TTC549 (cell line): Measurements from ENCODE around the gene PPP1R3C.

ENCODE experiments used
- FAIRE-seq: peaks from 2 replicates; lab custom pipeline; 2012; peaks lifted over from hg19 to GRCh38; lab: Jason Lieb, UNC

PPP1R3C gene

DNA sequence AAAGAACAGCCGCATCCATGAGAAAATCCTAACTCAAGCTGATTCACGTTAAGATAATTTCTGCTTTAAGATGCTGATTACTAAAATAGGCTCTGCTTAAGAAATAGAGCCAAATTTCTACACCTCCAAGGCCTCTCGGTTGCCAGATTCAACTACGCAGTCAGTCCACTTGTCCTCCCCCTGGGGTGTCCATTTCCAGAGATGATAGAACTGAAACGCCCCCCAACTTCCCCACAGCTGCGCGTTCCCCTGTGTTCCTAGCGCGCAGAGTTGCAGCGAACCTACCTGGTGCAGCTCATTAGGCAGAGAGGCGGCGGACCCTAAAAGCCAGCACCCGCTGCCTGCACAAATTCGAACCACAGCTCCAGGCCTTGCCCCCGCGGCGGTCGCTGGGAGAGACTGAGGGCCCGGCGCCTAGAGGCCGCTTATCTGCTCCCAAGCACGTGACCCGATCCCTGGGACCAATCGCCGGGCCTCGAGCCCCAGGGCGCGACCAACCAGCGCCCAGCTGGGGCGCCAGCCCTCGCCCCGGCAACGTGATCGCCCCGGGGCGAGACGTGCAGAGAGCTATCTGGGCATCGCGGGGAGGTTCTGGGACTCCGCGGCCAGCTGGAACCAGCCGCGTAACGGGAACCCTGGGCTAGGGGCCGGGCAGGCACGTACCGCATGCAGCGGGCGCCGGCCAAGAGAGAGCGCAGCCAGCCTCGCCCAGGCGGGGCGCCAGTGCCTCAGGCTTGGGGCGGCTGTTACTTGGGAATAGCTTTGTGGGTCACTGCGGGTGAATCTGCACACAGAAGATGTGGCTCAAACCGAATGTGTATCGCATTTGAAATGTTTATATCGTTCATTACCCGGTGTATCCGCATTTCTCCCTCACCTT, at the start of gene PPP1R3C:
Gene PPP1R3C, minus strand, starts transcription at position 401 of the 880 bp plus-strand sequence. Its CDS starts 102 bp downstream, at position 299.
- no peak for FAIRE-seq

DNA sequence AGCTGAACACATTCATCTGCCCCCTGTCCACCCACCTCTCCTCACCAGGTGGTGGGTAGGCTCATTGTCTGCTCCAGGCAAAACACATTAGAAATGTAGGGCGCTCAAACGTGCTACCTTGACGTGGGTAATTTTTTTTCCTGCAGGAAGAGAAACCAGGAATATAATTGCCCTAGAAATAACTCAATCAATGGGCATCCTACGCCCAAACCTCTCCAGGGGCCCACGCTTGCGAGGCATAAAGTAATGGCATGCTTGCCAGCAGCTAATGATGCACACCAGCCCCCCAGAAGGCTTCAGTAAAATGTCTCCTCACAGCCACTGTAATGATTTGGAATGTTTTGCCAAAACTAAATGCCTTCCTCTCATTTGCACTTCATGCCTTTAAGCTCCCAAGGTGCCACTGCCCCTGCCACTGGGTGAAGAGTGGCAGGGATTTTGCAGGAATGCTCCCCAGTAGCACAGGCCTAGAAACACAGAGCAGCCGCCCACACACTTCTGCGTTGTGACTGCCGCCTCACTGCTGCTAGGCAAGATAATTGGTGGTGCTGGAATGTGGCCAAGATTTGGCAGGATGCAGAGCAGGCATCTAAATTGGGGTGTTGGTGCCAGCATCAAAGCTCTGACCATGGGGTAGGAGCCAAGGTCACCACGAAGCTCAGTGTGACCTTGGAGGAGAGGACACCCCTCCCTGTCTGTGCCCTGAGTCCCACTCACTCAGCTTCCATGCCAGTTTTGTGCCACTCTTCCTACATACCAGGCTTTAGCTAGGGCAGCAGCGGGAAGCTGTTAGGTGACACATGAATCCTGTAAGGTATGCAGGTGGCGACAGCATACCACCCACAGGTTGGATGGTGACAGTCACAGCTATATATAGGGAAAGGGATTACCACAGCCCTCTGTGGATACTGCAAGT, 48.7 kb upstream of the PPP1R3C start:
- FAIRE-seq = no peak

DNA sequence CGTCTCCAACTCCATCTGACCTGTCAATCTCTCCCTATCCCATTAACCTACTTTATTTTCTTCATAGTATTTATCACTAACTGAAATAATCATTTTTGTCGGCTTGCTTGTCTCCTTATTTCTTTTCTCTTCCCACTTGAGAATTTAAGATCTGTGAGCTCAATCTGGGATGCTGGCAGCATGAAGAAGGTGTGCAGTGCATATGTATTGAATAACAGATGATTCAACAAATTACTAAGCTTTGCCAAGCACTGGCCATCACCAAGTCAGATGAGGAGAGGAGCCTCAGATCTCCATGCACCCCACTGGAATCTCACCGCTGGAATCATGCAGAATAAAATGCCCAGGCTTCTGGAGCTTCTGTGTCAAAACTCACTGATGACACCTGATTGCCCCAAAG, 47.6 kb upstream of the PPP1R3C start:
- FAIRE-seq = no peak

DNA sequence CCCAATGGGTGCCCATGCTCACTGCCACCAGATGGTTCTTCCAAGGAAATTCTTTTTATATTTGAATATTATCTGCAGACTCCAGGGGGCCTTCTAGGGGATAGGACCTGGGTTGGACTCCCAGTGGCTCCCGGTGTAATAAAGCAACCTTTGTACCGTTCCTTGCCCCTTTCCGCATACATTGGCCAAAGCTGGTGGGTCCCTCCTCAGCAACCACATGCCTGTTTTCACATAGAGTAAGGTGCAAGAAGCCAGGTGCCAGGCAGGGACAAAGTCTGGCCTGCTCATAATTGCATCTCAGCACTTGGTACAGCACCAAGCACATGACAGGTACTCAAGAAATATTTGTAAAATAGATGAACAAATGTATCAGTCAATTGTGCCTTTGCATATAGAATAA, 46.4 kb upstream of the PPP1R3C start:
- FAIRE-seq = no peak

DNA sequence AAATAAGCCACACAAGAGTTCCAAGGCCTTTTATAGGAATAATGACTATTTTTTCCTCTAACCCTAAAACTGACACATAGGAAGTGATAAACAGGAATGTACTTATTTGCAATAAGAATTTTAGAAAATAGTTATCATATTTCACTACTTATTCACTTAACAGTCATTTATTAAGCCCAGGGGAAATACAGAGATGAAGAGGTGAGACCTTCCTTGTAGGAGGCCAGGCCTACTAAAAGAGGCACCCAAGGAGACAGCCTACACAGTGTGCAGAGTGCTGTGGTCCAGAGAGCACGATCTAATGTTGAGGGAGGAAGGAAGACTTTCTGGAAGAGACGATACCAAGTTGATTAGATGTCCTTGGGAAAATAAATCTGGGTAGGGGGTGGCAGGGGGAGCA, 45.0 kb upstream of the PPP1R3C start:
- no peak for FAIRE-seq

DNA sequence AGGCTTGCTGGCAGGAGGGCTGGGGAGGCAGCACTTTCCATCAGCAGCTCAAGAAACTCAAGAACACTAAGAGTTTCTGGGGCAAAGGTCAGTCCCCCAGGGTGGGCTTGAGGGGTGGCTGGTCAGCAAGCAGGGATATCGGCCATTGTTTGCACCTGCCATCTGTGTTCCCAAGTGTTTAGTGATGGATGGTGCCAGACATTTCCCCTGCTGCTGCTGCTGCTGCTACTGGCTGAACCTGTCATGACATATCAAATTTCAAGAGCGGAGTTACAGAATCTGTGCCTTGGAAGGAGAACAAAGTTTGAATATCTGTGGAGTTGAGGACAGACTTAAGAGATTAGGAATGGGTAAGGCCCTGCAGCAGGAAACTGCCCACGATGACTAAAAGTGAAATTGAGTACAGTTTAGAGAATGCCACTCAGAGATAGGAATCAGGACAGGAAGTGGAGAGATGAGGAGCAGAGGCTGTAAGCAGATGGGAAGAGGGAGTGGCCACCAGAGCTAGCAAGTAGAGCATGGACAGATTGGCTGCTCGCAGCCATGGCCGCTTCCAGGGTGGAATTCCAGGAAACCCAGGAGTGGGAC, 39.2 kb upstream of the PPP1R3C start:
- FAIRE-seq = no peak

DNA sequence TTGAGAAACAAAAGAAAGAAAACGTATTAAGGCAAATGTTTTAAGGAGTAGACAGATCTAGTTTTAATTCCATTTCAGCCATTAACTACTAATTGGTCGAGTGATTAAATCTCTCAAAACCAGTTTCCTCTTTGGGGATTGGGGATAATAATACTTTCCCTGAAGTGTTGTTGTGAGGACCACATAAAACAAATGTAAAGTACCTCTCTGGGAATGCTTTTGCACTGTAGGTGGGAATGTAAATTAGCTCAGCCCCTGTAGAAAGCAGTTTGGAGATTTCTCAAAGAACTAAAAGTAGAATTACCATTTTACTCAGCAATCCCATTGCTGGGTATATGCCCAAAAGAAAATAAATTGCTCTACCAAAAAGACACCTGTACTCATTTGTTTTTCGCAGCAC, 36.0 kb upstream of the PPP1R3C start:
- no peak for FAIRE-seq

DNA sequence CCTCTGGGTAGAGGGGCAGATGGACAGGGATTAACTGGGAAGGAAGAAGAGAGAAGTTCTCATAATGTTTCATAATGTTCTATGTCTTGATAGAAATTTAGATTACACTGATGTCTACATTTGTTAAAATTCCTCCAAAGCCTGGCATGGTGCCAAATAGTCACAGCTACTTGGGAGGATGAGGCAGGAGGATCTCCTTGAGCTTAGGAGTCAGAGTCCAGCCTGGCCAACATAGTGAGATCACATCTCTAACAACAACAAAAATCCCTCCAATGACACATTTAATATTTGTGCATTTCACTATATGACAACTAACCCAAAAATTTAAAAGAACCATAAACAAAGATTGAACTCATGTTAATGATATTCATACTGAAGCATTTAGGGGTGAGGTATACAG, 33.0 kb upstream of the PPP1R3C start:
- FAIRE-seq = no peak

DNA sequence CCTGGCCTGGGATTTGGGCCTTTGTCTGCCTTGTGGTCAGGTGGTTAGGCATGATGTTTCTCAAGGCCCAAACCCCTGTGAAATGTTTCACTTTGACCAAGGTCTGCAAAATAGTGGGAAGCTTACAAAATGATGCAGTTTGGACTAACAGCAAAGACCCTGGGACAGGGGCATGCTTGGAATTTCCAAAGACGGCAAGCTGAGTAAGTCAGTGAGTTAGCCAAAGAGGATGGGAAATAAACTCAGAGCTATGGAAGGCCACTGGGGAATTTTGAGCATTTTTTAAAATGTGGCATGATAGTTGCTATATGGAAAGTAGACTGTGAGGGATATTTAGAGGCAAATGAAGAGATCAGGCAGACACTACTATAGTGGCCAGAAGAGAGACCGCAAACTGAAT, 31.6 kb upstream of the PPP1R3C start:
- FAIRE-seq = no peak

DNA sequence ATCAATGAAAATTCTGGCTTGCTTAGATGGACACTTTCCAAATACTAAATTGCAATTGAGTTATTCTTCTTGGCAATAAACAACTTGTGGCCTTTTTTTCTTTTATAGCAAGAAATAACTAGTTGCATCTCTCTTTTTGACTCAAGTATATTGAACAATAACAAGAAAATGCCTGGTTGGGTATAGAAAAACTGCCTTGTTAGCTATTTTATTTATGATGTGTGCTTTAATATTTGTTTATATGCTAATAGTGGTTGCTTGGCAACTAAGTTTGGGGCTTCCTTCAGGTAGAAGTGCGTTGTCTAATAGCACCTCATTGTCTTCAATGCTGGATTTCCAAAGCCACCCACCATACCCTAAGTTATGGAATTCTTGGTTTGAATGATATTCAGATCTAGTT, 30.1 kb upstream of the PPP1R3C start:
- no peak for FAIRE-seq

DNA sequence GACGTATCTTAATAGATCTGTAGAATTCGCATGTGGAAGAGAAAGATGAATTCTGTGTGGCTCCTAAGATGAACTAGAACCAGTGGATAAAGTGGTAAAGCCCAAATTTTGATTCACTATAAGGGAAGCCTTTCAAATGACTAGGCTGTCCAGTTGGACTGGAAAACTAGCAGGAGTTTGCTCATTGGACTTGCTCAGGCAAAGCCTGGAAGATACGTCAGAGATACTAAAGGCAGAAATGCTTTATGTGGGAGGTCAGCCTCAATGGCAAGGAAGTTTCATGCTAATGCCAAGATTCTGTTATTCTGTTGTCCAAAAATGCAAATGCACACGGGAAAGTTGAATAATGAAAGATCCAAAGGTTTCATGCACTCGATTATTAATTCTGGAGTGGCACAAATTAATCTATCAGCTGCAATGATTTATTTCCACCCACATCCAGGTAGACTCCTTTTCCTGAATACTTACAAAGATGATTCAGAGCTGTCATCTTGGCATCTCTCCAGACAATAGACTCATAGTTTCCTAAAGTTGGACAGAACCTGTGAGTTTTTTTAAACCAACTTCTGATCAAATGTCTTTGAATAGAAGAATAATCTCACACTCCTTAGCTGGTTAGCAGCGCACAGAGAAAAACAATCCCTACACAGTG, 20.5 kb upstream of the PPP1R3C start:
- no peak for FAIRE-seq

DNA sequence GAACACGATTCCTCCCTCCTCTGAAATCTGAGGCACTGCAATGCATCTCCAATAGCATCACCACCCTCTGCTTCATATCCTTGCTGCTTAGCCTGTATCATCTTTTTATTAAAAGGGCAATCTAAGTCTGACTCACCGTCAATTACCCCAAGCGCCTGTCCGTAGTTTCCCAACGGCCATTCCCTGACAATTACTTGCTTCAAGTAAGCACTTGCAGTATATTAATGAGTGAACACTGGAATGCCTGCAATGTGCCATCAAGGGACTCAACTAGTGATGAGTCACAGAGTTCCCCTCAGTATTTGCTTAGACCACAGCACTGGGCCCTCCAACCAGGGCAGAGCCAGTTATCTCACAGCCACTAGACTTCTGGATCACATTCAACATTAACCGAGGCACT, 19.5 kb upstream of the PPP1R3C start:
- no peak for FAIRE-seq

DNA sequence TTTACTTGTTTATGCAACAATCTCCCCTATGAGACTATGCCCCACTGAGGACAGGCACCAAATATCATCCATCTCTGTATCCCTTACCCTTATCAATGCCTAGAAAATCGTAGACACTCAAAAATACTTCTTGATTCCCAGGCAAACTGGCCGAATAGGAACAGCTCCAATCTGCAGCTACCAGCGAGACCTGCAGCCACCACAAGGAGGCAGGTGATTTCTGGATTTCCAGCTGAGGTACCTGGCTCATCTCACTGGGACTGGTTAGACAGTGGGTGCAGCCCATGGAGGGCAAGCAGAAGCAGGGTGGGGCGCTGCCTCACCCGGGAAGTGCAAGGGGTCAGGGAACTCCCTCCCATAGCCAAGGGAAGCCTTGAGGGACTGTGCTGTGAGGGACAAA, 10.8 kb upstream of the PPP1R3C start:
- no peak for FAIRE-seq

DNA sequence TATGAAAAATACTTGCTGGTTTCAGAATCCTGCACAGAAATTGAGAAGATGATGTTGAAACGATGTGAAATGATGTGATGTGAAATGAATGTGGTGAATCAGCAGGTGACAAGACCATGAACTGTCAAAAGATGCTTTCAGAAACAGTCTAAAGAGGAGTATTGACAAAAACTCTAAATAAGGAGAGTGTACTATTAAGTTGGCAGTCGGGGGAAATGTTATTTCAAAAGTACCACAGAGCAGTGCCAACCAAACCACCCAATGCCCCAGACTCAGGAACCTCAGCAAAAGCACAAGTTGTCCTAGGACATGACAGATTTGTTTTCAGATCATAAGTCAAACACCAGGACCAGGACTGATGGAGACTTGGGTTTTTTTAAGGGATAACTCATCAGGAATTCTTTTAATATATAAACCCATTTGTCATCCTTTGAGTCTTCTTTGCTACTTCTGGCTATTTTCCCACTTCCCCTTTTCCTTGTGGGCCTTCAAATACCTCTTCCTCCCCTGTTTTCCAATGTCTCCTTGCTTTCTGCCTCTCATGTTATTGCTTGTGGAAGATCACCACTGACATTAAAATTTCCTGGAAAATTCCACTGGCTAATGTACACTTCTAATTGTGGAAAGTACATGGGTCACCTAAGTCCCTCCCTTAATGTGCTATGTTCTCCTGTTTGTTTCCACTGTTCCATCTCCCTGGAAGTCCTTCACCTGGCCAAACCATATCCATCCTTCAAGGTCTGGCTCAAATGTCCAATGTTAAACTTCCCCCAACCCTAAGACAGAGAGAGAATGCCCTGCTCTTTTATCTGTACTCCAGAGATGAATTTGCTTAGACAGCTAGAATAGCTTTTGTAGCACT, 10.2 kb upstream of the PPP1R3C start:
- FAIRE-seq = no peak

DNA sequence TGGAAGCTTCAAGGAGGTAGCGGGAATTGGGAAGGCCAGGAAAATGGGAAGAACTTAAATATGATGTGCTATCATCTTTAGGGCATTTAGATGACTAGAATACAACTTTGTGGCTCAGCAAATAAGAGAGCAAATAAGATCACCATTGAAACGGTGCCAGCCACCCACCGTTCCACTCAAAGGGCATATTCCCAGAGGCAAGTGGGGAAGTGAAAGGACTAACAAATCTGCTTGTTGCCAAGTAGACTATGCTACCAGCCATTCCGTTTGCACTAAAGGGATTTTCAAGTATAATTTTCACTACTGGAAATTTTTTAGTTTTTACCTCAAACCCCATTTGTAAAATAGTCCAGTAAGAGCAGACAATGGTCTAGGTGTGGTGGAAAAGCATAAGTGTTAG, 4.0 kb upstream of the PPP1R3C start:
- FAIRE-seq = no peak

DNA sequence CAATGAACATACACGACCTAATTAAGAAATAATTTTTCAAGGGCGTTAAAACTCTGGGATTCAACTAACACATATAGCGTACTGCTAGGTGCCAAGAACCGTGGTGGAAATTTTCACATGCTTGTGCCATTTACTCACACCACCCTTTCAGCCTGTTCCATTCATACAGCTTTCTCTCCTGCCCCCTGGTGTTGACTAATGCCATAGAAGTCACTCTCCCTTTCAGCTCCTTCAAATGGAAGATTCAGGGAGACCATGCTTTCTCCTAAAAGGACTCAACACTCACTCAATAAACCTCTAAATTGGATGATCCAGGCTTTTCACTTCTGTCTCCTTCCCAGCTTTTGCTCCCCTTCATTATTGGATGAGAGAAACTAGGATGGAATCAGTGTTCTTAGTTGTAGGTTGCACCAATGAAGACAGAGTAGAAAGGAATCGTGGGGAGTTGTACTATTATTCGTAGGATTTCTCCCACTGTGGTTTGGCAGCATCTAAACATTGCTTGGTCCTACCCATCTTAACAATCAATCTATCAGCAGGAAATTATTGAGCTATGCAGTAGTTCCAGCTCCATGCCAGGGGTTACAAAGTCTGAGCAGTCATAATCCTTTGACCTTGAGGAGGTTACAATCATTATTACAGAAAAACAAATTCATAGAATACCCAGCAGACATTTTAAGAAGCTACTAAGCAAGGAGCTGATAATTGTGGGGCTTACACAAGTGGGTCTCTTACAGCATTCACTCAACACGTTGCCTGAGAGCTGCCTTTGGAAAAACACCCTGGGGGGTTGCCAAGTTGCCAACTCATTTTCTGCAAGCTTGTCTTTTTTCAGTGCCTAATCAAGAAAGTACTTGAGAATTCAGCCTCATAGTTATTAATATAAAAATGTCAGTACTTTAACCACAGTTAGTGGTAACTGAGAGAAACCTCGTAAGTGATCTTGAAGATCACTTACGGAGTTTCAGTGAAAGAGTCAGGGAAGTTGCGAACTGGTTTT, 2.8 kb upstream of the PPP1R3C start:
- FAIRE-seq = no peak

DNA sequence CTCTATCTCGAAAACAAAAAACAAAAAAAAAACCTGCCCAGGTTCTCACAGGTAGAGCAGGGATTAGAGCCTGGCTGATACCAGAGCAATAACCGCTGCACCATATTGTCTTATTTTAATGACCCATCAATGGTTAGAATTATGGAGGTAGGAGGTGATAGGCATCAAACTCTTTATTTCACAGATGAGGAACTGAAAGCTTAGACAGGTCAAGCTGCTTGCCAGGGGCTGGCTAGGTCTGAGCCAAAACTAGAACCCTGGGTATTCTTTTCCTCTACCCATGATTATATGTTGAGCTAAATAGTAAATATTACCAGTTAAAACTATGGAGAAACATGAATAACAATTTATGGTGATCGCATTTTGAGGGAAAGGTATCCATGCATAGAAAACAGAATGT, 2.0 kb upstream of the PPP1R3C start:
- FAIRE-seq = no peak

DNA sequence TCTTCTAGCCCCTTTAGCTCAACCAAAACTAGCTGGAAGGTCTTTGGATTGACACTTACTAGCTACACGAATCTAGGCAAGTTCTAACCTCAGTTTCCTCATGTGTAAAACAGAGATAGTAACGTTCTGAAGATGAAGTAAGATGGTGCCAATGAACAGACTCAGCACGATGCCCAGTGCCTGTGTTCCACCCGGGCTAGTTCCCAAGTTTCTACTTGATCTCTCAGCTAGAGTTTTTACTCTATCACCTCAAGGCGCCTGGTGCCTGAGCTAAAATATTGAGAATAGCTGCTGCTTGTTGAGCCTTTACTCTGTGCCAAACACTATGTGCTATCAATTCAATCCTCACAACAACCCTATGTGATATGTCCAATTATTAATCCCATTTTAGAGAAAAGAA, 1.4 kb upstream of the PPP1R3C start:
- no peak for FAIRE-seq

DNA sequence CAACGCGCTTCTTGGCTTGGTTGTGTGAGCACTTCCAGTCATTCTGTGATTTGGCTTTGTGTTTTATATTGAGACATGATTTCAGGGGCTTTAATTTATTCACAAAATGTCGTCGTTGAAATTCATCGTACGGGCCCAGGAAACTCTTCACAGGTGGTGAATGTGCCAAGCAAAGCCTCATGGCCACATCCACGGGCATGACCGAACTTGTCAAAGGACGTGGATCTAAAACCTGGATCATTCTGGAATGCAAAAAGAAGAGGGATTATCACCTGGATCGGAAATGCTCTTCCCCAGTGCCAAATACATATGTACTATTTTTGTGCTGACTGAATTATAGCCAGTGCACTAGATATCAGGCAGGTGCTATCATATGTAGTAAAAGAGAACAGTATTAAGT, 2.2 kb downstream of the PPP1R3C start:
- no peak for FAIRE-seq
